ENCODE results near the gene PCBP4.
"Not testable (repeated sequence)": the region's sequence is repeated elsewhere in the genome, so short reads cannot be mapped to it uniquely, and the experiment has no call there.

The PCBP4 gene

GRCh38 chr3:51998774-51999173 is 31.5 kb upstream of the PCBP4 start:
- TF ChIP-seq TOX (CRISPR knock-in tag; IDR thresholded peaks at IDR 0.05; ENCODE audit: borderline replicate concordance) (no peak), GLIS3 (CRISPR knock-in tag; IDR thresholded peaks at IDR 0.05) (no peak), BACH2 (CRISPR knock-in tag; IDR thresholded peaks at IDR 0.05; ENCODE audit: borderline replicate concordance) (no peak), PATZ1 (CRISPR knock-in tag; IDR thresholded peaks at IDR 0.05; ENCODE audit: borderline replicate concordance) (no peak)
- no peak for ATAC-seq

GRCh38 chr3:51997935-51998596 is 30.8 kb upstream of the PCBP4 start:
- TF ChIP-seq GLIS3 (CRISPR knock-in tag; IDR thresholded peaks at IDR 0.05) (no peak), TOX (CRISPR knock-in tag; IDR thresholded peaks at IDR 0.05; ENCODE audit: borderline replicate concordance) (no peak), TCF4 (CRISPR knock-in tag; IDR thresholded peaks at IDR 0.05; ENCODE audit: borderline replicate concordance) (no peak), RARB (CRISPR knock-in tag; IDR thresholded peaks at IDR 0.05) (no peak)
- no peak for ATAC-seq

- ATAC-seq: no peak
- TF ChIP-seq PPARA (CRISPR knock-in tag; IDR thresholded peaks at IDR 0.05; ENCODE audit: borderline replicate concordance) (no peak), ZC3H10 (CRISPR knock-in tag; IDR thresholded peaks at IDR 0.05) (no peak), PATZ1 (CRISPR knock-in tag; IDR thresholded peaks at IDR 0.05; ENCODE audit: borderline replicate concordance) (no peak), ZNF565 (CRISPR knock-in tag; conservative IDR thresholded peaks at IDR 0.05; ENCODE audit: low read depth) (no peak), POU6F1 (CRISPR knock-in tag; IDR thresholded peaks at IDR 0.05; ENCODE audit: borderline replicate concordance, low read depth) (no peak)
These were observed 29.9 kb upstream of the PCBP4 start for GRCh38 chr3:51997172-51997571.

- ATAC-seq: peak; percentile 91
- no peak for TF ChIP-seq TOX (CRISPR knock-in tag; IDR thresholded peaks at IDR 0.05; ENCODE audit: borderline replicate concordance)
- 0 out of 2 replicates have a peak, but pooled peaks have one; percentile 13 for TF ChIP-seq PATZ1 (CRISPR knock-in tag; IDR thresholded peaks at IDR 0.05; ENCODE audit: borderline replicate concordance)
These were observed 28.3 kb upstream of the PCBP4 start, which contains the start of gene RPL29 for GRCh38 chr3:51995346-51996163. RPL29 (minus strand) TSS chr3:51995895; CDS start chr3:51995461, 434 bp downstream.

GRCh38 chr3:51994530-51994929 is 27.3 kb upstream of the PCBP4 start:
- no peak for TF ChIP-seq SNAI2 (CRISPR knock-in tag; IDR thresholded peaks at IDR 0.05)
- no peak for TF ChIP-seq ZFP3 (CRISPR knock-in tag; IDR thresholded peaks at IDR 0.05)
- no peak for TF ChIP-seq BACH2 (CRISPR knock-in tag; IDR thresholded peaks at IDR 0.05; ENCODE audit: borderline replicate concordance)
- TF ChIP-seq CSRNP3 (CRISPR knock-in tag; IDR thresholded peaks at IDR 0.05): no peak
- no peak for TF ChIP-seq TCF4 (CRISPR knock-in tag; IDR thresholded peaks at IDR 0.05; ENCODE audit: borderline replicate concordance)
- no peak for TF ChIP-seq PPARA (CRISPR knock-in tag; IDR thresholded peaks at IDR 0.05; ENCODE audit: borderline replicate concordance)
- no peak for TF ChIP-seq ISL1 (CRISPR knock-in tag; IDR thresholded peaks at IDR 0.05)
- TF ChIP-seq GLIS3 (CRISPR knock-in tag; IDR thresholded peaks at IDR 0.05): no peak
- no peak for TF ChIP-seq ESRRG (CRISPR knock-in tag; IDR thresholded peaks at IDR 0.05)
- no peak for ATAC-seq

GRCh38 chr3:51993657-51994056 is 26.4 kb upstream of the PCBP4 start:
- not testable (repeated sequence) for ATAC-seq

Measured in SK-N-SH treated with all-trans-retinoic acid at 6 μM for 48 hours (cell line).